Suprapubic skin (tissue), 4 donors: ENCODE measurements around the gene GRIN2A.

ENCODE experiments used
- CTCF ChIP-seq, 2 donors: fragments of 200-600 bp in 1 of 2; fragments of 450-650 bp in 1 of 2; sonication (generic) in 1 of 2; IDR thresholded peaks; one replicate each; pipeline ENCODE4 v1.5.1; 2016 to 2019; ENCODE audit warnings: antibody characterized with exemption in 2 of 2, mild to moderate bottlenecking in 1 of 2, moderate library complexity in 1 of 2
- EP300 ChIP-seq: sonication (generic); formaldehyde crosslinking; IDR thresholded peaks from one replicate; pipeline ENCODE4 v1.6.1; 2017; ENCODE audit warnings: antibody characterized with exemption
- POLR2A ChIP-seq, 2 donors: fragments of 450-650 bp; IDR thresholded peaks; one replicate each; pipeline ENCODE4 v1.6.1; 2017; ENCODE audit warnings: antibody characterized with exemption in 2 of 2, mild to moderate bottlenecking in 2 of 2, moderate library complexity in 2 of 2
- POLR2AphosphoS5 ChIP-seq, 3 donors: sonication (generic); formaldehyde crosslinking; IDR thresholded peaks; one replicate each; pipeline ENCODE4 v1.6.1; 2017; ENCODE audit warnings: antibody characterized with exemption in 3 of 3

DNA sequence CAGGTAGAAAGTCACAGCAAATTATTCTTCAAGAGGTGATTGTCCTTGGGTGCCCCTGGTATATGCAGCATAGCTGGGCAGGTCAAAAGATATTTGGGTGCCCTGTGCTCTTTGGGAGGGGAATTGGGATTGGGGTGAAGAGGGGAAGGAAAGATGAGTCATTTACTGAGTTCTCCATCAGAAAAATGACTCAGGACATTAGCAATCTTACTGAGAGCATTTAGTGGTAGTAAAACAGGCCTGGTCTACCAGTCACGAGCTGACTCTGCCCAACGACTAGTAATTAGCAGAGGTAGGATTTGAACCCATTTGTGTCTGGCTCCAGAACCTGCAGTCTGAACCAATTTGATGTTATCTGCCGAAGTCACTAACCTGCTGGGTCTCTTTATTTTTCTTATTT lies 6.0 kb upstream of the GRIN2A start:
- TF ChIP-seq CTCF (IDR thresholded peaks at IDR 0.05) (no peak), POLR2AphosphoS5 (IDR thresholded peaks at IDR 0.05) (no peak), POLR2A (IDR thresholded peaks at IDR 0.05) (no peak), EP300 (no peak)
